Measurements from ENCODE around the gene GEMIN8. TPM values are rescaled to one million over a fixed set of nuclear protein-coding genes. Genes with fewer than 3 reads are reported as not detected.

The GEMIN8 gene
- total RNA-seq, 1 experiment from 2014 or later, result 11.2 TPM

DNA sequence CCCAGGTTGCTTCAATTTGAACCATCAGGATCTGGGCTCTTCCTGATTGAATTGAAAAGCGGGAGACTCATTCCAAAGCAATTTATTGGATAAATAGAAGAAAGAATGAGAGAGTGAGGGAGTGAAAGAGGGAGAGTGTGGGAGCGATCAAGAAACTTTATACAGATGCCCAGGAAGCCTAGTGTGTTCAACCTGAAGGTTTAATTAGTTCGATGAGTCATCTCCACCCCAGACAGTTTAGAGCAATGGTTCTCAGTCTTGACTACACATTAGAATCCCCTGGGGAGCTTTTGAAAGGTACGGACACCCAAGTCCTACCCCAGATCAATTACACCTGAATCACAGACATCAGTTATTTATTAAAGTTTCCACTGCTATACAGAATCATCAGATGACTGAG is 61.5 kb downstream of the GEMIN8 start:
- ChIA-PET POLR2A (no interaction called here), CTCF (no interaction called here)
- in situ Hi-C loops (cut with HindIII; ENCODE audit: low pct_unique_long_range_greater_than_20kb, low sequenced_read_pairs), result no loop called here

DNA sequence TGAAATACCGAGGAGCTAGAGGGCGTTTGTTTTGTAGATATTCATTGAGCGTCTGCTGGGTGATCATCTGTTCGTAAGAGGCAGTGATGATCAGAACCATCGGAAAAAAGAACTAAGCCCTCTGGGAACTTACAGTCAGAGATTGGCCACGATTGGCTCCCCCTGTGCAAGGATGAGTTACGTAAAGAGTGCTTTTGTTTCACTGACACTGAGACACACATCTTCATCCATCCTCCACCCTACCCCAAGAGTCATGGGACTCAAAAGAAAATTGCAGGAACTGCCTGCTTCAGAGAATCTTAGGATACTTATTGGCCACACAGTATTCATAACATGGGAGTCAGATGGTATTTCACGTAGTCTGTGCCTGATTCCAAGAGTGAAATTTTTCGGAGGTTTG is 62.1 kb downstream of the GEMIN8 start:
- ATAC-seq (no peak), DNase-seq (ENCODE audit: low read depth, low spot score) (no peak)
- H3K36me3 ChIP-seq (ENCODE audit: control insufficient read depth, insufficient read depth, low read length), result no peaks in the 10 kb centered on the region
- no peaks in the 10 kb centered on the region for H3K9me3 ChIP-seq (ENCODE audit: control insufficient read depth, insufficient read depth, low read depth, low read length)
- no peak overlapping the region for H3K27ac ChIP-seq (ENCODE audit: low read length)
- H3K27me3 ChIP-seq (ENCODE audit: control insufficient read depth, insufficient read depth, low read length), result no peaks in the 10 kb centered on the region
- BruUV-seq (replicated peaks), result no TSS peak
- TF ChIP-seq SIN3A (IDR thresholded peaks at IDR 0.05; ENCODE audit: borderline replicate concordance, insufficient read depth, low read depth, low read length), result no peak
- TF ChIP-seq, protein P1, sequence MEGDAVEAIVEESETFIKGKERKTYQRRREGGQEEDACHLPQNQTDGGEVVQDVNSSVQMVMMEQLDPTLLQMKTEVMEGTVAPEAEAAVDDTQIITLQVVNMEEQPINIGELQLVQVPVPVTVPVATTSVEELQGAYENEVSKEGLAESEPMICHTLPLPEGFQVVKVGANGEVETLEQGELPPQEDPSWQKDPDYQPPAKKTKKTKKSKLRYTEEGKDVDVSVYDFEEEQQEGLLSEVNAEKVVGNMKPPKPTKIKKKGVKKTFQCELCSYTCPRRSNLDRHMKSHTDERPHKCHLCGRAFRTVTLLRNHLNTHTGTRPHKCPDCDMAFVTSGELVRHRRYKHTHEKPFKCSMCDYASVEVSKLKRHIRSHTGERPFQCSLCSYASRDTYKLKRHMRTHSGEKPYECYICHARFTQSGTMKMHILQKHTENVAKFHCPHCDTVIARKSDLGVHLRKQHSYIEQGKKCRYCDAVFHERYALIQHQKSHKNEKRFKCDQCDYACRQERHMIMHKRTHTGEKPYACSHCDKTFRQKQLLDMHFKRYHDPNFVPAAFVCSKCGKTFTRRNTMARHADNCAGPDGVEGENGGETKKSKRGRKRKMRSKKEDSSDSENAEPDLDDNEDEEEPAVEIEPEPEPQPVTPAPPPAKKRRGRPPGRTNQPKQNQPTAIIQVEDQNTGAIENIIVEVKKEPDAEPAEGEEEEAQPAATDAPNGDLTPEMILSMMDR (IDR thresholded peaks at IDR 0.05), result no peak
- no peaks in the 10 kb centered on the region for H3K4me1 ChIP-seq (ENCODE audit: control insufficient read depth, insufficient read depth, low read length)
- POLR2A ChIA-PET, result interaction anchor here (0.7 kb wide), 1 partner anchor 27 kb away, joined by 6 read pairs; no protein-coding TSS in a partner anchor
- CTCF ChIA-PET, result no interaction called here
- in situ Hi-C loops (cut with HindIII; ENCODE audit: low pct_unique_long_range_greater_than_20kb, low sequenced_read_pairs) (no loop called here), intact Hi-C loops (cut with micrococcal nuclease; ENCODE audit: unreplicated experiment) (no loop called here)
- no peak overlapping the region for H3K4me3 ChIP-seq (ENCODE audit: low read depth in 2 of 2, low read length in 2 of 2)

More for the DNA sequence above, 61.5 kb downstream of the GEMIN8 start:
- DNase-seq (ENCODE audit: low read depth, low spot score) (no peak), ATAC-seq (no peak)
- no peaks in the 10 kb centered on the region for H3K36me3 ChIP-seq (ENCODE audit: control insufficient read depth, insufficient read depth, low read length)
- H3K27me3 ChIP-seq (ENCODE audit: control insufficient read depth, insufficient read depth, low read length), result no peaks in the 10 kb centered on the region
- no peak overlapping the region for H3K27ac ChIP-seq (ENCODE audit: low read length)
- BruUV-seq (replicated peaks), result no TSS peak
- H3K4me1 ChIP-seq (ENCODE audit: control insufficient read depth, insufficient read depth, low read length), result no peaks in the 10 kb centered on the region
- no peaks in the 10 kb centered on the region for H3K9me3 ChIP-seq (ENCODE audit: control insufficient read depth, insufficient read depth, low read depth, low read length)
- TF ChIP-seq, protein P2, sequence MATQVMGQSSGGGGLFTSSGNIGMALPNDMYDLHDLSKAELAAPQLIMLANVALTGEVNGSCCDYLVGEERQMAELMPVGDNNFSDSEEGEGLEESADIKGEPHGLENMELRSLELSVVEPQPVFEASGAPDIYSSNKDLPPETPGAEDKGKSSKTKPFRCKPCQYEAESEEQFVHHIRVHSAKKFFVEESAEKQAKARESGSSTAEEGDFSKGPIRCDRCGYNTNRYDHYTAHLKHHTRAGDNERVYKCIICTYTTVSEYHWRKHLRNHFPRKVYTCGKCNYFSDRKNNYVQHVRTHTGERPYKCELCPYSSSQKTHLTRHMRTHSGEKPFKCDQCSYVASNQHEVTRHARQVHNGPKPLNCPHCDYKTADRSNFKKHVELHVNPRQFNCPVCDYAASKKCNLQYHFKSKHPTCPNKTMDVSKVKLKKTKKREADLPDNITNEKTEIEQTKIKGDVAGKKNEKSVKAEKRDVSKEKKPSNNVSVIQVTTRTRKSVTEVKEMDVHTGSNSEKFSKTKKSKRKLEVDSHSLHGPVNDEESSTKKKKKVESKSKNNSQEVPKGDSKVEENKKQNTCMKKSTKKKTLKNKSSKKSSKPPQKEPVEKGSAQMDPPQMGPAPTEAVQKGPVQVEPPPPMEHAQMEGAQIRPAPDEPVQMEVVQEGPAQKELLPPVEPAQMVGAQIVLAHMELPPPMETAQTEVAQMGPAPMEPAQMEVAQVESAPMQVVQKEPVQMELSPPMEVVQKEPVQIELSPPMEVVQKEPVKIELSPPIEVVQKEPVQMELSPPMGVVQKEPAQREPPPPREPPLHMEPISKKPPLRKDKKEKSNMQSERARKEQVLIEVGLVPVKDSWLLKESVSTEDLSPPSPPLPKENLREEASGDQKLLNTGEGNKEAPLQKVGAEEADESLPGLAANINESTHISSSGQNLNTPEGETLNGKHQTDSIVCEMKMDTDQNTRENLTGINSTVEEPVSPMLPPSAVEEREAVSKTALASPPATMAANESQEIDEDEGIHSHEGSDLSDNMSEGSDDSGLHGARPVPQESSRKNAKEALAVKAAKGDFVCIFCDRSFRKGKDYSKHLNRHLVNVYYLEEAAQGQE (IDR thresholded peaks at IDR 0.05; ENCODE audit: insufficient read depth in 1 of 2, low read depth in 2 of 2, low read length in 1 of 2), result no peak
- no peak for TF ChIP-seq POLR2AphosphoS5 (IDR thresholded peaks at IDR 0.05; ENCODE audit: low read depth, low read length)
- no peak for TF ChIP-seq TCF7L2 (IDR thresholded peaks at IDR 0.05; ENCODE audit: low read depth, low read length)
- TF ChIP-seq, protein P1 (IDR thresholded peaks at IDR 0.05), result no peak
- TF ChIP-seq SIN3A (IDR thresholded peaks at IDR 0.05; ENCODE audit: borderline replicate concordance, insufficient read depth, low read depth, low read length), result no peak
- intact Hi-C loops (cut with micrococcal nuclease; ENCODE audit: unreplicated experiment), result no loop called here
- H3K4me3 ChIP-seq (ENCODE audit: low read depth in 2 of 2, low read length in 2 of 2), result no peak overlapping the region

DNA sequence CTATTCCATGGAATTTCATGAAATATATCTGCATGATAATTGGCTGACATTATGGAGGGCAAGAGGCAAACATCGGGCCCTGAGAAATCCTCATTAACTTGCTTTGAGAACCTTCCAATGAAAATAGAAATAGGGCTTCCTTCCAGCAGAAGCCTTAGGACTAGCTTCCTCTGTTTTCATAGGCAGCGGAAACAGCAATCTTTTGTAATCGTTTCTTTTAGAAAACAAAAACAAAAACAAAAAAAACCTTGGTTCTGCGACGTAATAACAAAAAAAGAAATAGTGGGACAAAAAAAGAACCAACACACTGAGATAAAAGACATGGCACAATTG is 62.9 kb downstream of the GEMIN8 start:
- Histone ChIP-seq H3K9me3 (ENCODE audit: control insufficient read depth, insufficient read depth, low read depth, low read length) (no peaks in the 10 kb centered on the region), H3K4me3 (ENCODE audit: low read depth in 2 of 2, low read length in 2 of 2) (no peak overlapping the region), H3K27me3 (ENCODE audit: control insufficient read depth, insufficient read depth, low read length) (no peaks in the 10 kb centered on the region), H3K36me3 (ENCODE audit: control insufficient read depth, insufficient read depth, low read length) (no peaks in the 10 kb centered on the region), H3K4me1 (ENCODE audit: control insufficient read depth, insufficient read depth, low read length) (no peaks in the 10 kb centered on the region), H3K27ac (ENCODE audit: low read length) (no peak overlapping the region)
- intact Hi-C loops (cut with micrococcal nuclease; ENCODE audit: unreplicated experiment), result no loop called here
- no TSS peak for BruUV-seq (replicated peaks)
- ChIA-PET CTCF (no interaction called here), POLR2A (no interaction called here)
- DNase-seq (ENCODE audit: low read depth, low spot score) (no peak), ATAC-seq (no peak)
- in situ Hi-C loops (cut with HindIII; ENCODE audit: low pct_unique_long_range_greater_than_20kb, low sequenced_read_pairs), result no loop called here
- no peak for TF ChIP-seq SIN3A (IDR thresholded peaks at IDR 0.05; ENCODE audit: borderline replicate concordance, insufficient read depth, low read depth, low read length)
- no peak for TF ChIP-seq POLR2AphosphoS5 (IDR thresholded peaks at IDR 0.05; ENCODE audit: low read depth, low read length)
- TF ChIP-seq, protein P1 (IDR thresholded peaks at IDR 0.05), result no peak
- no peak for TF ChIP-seq TCF7L2 (IDR thresholded peaks at IDR 0.05; ENCODE audit: low read depth, low read length)
- TF ChIP-seq, protein P2 (IDR thresholded peaks at IDR 0.05; ENCODE audit: insufficient read depth in 1 of 2, low read depth in 2 of 2, low read length in 1 of 2), result no peak

Measured in Panc1 (cell line).